ENCODE data around the gene LYRM4.

LYRM4 gene

GRCh38 chr6:5279891-5280338, 19.2 kb upstream of the LYRM4 start:
- no peak for DNase-seq

DNA sequence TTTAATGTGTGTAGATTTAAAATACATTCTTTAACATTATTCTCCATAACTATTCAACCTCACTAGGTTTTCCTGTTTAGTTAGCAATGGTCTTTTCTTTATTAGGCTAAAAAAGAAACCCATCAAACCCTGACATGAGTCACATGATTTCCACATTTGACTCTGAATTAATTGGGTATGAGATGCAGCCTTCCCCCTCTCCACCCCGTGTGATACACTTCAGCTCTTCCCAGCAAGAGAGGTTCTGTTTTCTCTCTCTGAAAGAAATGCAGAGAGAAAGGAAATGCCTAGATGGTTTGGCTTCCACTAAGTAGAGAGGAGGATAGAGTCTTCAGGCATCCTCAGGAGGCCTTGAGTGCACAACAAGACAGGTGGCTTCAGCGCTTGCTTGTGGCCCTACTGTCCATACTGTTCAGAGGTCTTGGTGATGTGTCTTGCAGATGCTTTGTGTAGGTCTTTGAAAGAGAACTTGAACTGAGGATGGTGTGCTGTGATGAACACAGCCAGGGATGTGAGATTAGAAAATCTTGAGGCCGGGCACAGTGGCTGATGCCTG, 17.9 kb upstream of the LYRM4 start:
- no peak for DNase-seq

DNA sequence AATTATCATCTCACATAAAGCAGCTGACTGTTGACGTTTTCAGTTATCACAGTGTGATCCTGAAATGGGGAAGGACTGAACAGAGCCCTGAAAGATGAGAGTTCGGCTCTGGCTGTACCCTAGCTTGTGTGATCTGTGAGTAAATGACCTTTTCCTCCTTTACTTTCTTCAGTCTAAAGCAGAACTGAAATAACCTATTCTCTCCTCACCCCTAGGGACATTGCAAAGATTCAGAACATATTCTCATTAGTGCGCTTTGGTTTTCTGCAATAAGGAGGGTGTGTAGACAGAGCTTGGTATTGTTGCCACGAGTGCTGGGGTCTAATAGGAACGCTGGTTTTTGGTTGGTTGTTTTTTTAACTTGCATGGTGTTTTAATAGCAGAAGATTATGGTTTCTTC, 17.3 kb upstream of the LYRM4 start:
- no peak for DNase-seq

- no peak for DNase-seq
Measured at GRCh38 chr6:5277589-5277988, 16.8 kb upstream of the LYRM4 start.

GRCh38 chr6:5276581-5276980, 15.8 kb upstream of the LYRM4 start:
- DNase-seq: no peak

GRCh38 chr6:5275497-5275896, 14.7 kb upstream of the LYRM4 start:
- no peak for DNase-seq

DNA sequence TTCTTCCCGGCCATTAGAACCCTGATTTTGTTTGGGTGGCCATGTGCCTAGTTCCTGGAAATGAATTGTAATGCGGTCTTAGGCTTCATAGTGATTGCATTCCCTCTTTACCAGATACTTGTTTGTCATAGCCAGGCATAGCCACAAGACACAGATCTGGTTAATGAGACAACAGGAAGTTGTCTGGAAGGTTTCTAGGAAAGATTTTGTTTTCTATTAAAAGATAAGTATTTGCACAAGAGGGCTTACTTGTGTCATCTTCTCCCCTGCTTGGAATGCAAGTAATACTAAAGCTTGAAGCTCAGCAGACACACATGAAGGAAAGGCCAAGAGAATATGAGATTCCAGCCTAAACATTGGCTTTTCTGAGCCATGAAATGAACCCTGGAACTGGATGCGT, 13.5 kb upstream of the LYRM4 start:
- DNase-seq: no peak

- DNase-seq: no peak
Measured at GRCh38 chr6:5271926-5272325, 11.2 kb upstream of the LYRM4 start.

DNA sequence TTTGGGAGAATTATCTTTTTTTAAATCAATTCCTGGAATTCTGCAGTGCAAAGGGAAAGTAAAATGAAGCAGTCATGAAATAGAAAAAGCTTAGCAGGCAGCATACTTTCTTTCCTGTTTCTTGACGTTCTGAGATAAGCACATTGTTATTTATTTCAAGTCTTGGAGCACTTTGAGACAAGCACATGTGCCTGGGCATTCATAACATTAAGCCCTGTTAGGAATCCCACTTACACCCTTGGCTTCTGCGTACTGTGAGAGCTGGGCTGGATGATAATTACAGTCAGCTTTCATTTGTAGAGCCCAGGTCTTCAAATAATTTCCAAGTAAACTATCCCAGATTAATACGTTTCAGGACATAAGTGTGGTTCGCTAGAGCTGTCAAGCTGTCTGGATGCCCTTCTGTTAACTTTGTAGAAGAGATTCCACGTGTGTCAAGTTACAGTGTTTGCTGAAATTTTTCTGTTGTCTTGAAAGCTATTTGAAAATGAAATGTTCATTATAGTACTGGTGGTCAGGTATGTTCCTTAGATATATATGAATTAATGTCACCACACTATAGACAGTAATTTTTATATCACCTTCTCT, 9.4 kb upstream of the LYRM4 start:
- DNase-seq: no peak

DNA sequence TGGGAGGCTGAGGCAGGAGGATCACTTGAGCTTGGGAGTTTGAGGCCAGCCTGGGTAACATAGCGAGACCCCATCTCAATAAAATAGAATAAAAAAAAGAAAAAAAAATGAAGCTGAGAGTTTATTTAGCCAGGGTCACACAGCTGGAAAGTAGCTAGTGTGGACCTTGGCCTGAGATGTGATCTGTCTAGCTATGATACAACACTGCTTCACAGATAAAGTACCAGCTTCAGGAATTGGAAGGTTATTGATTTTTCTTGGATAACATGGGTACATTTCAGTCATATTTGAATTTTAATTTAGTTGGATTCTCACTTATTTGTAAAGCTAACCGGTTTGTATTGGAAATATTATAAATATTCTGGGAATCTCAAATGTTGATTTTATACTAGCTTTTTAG, 5.7 kb upstream of the LYRM4 start:
- no peak for DNase-seq

DNA sequence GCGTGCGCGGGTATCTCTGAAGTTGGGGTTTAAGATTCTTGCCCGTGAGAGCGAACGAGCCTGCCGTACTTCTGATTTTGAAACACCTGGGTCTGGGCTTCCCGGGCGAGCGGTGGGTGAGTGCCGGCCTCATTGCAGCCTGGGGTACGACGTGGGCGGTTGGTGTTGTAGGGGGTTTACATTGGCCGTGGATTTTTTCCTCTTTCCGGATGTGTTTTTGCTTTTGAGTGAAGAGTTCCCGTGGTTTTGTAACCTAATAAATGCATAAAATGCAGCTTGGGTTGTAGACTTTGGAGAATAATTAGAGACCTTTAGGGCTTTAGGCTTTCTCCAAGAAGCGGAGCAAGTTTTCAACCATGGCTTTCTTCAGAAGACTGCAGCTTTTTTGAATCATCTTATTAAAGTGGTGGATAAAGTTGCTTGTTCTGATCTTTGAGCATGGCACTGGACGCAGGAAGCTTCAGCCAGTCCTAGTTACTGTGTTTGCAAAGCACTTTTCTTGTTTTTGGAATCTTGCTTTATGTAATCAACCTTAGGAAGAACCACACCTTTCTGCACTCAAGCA, 877 bp upstream of the LYRM4 start:
- no peak for DNase-seq

- DNase-seq: peak; percentile 69
Measured at GRCh38 chr6:5260111-5260620, 584 bp downstream of the LYRM4 start.

- DNase-seq: no peak
Measured at GRCh38 chr6:5259428-5259827, 1.3 kb downstream of the LYRM4 start.

GRCh38 chr6:5257400-5257799, 3.4 kb downstream of the LYRM4 start:
- DNase-seq: no peak

DNA sequence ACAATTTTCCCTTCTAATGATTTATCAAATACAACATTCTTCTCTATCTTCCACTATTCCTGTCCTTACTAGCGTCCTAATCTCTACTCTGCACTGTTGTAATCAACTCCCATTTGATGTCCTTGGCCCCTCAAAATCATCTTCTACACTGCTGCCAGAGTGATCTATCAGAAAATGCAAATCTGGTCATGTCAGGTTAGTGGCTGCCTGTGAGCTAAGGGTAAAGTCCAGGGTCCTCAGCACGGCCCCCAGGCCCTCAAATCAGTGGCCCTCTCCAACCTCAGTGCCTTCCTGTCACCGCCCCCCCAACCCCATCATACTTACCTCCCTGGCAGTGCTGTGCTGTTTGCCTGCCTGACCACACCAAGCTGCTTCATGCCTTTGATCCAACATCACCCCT, 3.8 kb downstream of the LYRM4 start:
- DNase-seq: no peak

DNA sequence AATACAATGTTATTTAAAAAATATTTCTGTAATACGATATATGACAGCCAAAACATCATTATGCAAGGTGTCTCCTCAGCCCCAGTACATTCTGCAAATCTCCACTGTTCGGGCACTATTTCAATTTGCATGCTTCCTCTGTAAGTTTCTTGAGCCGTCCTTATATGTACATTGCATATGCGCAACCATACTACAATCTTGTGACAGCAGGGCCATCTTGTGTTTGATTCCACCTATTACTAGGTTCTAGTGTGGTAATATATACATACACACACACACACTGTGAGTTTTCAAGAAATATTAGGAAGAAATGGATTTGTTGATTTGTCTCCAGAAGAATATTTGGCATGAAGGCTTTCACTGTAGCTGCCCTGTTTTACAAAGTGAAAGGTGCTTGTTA, 9.8 kb downstream of the LYRM4 start:
- no peak for DNase-seq

- DNase-seq: no peak
Measured at GRCh38 chr6:5250451-5250850, 10.3 kb downstream of the LYRM4 start.

- DNase-seq: no peak
Measured at GRCh38 chr6:5249451-5250122, 11.2 kb downstream of the LYRM4 start.

DNA sequence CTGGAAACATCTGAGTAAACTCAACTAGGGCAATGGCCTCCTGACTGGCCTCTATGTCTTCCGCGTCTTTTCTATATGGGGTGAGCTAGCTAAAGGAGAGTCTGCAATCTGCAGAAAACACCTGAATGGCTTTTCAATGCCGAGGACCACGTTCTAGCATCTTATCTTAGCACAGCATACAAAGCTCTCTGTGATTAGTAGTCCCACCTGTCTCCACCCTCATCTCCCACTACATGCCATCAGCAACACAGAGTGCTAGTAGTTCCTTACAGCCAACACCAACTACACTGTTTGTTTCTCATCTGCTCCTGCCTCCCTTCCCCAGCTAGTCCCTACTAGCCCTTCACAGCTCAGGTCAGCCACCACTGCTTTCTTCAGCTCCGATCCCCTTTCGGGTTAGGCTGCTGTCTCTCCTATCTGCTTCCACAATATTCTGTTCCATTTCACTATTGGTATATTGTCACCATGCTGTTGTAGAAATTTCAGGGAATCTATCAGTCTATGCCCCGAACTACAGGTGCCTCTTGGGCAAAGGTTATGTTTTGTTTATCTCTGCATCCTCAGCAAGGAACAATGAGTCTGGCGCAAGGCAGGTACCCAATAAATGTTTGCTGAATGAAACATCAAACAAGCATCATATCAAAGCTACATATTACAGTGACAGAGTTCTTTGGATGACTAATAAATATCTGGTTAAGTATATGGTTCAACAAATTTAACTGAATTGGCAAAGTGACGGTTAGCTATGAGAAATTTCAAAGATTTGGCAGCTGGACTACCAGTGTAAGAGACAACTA, 12.2 kb downstream of the LYRM4 start:
- no peak for DNase-seq

- no peak for DNase-seq
Measured at GRCh38 chr6:5247201-5247600, 13.5 kb downstream of the LYRM4 start.

DNA sequence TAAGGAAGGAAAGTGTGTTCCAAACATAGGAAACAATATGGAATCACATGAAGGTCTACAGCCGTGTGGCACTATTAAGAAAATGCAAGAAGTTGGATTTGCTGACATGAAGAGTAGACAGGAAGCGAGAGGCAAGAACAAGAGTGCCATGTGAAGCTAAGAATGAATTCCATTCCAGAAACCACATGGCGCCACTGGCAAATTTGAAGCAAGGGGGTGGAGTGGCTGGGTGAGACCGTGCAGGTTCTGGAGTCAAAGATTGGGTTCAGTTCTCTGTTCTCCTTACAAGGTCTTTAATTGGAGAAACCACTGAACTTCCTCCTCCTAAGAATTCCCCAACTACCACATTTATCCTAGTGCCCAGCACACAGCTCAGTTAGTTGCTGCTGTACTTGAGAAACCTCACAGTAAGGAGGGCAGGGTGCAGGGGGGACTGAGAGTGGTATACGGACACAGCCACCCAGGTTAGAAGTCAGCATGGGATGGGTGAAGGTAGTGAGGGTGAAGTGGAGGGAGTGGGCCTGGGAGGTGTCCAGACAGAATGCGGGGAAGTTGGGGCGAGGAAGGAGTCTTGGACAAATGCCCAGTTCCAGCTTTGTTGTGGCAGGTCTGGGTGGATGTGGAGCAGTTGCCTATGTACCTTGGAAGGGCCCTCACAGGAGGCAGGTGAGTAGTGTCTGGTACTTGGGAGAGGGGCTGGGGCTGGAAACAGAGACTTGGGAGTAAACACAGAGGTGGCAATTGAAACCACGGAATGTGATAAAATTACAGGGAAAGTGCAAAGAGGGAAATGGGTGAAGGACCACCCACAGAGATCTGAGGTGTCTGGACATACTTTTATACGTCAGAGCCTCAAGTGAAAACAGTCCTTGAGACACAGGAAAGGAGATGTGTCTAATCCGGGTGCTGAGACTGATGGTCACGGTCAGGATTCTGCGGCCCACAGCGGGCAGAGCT, 14.3 kb downstream of the LYRM4 start:
- peak; percentile 18 for DNase-seq

DNA sequence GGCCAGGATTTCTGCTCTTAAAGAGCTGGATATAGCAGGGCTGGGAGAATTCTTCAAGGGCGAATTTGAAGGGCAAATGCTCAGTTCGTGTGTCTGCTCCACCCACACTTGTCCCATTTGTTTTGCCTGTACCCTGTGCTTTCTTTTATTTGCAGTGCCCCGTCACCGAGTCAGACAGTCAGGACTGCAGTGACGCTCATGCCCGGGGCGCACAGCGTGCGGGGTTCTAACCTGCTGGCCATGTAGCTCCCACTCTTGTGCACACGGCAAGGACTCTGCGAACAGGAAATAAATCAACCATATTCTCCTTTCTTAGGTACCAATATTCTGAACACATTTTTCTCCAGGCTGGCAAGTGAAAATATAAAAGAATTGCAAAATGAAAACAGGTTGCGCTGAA, 17.7 kb downstream of the LYRM4 start:
- no peak for DNase-seq
